Measurements from ENCODE around the gene LYRM1.
"Not testable (repeated sequence)": the region's sequence is repeated elsewhere in the genome, so short reads cannot be mapped to it uniquely, and the experiment has no call there.

LYRM1 gene, protein sequence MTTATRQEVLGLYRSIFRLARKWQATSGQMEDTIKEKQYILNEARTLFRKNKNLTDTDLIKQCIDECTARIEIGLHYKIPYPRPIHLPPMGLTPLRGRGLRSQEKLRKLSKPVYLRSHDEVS

DNA sequence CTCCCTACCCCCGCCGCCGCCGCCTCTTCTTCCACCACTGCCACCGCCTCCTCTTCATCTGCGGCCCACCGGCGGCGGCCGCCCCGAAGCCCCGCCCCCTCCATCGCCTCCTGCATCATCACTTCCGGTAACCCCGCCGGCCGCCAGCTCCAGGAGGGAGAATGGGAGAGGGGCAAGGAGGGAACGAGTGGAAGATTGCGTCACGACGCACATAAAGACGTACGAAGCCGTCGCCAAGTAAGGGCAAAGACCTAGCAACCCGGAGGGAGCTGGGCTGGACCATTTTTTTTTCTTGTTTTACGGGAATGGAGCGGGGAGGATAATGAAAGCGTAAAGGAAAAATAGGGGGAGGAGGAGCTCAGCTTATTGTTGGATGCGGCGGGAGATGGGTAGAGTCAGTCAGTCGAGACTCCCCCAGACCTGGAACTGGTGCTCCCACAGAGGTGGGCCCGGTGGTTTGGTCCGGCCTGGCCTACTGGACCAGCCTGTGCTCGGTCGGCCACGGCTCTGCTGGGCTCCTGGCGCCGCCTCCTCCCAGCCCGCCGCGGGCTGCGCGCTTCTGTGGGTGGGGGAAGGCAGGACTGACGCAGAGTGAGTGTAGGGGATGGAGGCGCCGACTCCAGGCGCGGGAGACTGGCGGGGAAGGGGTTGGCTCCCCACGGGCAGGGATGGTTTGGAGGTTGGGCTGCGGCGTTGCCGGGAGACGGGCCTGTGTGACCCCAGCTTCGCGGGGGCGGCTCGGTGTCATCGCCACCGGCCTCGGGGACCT, at the start of gene LYRM1, which contains the start of gene DCUN1D3:
TSS of gene LYRM1 (plus strand) at position 473 of the 769 bp plus-strand sequence. CDS start 14,785 bp downstream, outside the sequence.
TSS of gene DCUN1D3 (minus strand) at position 60 of the 769 bp plus-strand sequence. CDS start 37,820 bp downstream, outside the sequence.
- DNase-seq (ENCODE audit: low read depth), result peak; percentile 84

DNA sequence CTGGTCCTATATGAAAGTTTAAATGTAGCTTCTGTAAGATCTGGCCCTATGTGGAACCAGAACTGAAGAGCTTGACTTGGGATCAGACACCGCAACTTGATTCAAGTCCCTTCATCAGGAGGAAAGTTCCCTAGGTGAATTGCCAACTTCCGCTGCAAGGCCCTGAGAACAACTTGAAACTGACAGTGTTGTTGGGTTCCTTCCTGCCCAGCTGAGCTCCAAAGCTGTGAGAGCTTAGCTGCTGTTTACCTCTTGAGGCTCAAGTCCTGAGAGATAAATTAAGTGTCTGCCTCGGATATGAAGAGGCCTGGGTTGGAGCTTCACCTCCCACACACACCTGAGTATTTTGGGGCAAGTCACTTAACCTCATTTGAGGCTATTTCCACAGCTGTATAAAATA, 49.6 kb upstream of the LYRM1 start:
- no peak for DNase-seq (ENCODE audit: low read depth)

DNA sequence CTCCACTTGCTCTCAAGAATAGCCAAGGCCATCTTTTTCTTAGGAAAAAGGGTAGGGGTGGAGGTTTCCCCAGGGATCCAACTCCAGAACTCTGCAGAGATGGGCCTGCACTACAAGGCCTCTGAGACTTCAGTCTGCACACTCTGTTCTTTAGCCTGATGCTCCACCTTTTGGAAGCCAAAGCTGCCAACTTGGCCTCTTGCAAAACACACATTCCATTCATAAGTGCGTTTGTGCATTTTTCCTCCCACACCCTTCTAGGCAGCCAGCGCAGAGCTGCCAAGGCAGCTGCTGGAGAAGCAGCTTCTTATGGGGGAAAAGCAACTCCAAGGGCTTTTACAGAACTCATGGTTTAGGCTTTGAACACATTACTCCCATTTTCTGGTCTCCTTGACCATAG, 49.0 kb upstream of the LYRM1 start:
- DNase-seq (ENCODE audit: low read depth), result no peak

DNA sequence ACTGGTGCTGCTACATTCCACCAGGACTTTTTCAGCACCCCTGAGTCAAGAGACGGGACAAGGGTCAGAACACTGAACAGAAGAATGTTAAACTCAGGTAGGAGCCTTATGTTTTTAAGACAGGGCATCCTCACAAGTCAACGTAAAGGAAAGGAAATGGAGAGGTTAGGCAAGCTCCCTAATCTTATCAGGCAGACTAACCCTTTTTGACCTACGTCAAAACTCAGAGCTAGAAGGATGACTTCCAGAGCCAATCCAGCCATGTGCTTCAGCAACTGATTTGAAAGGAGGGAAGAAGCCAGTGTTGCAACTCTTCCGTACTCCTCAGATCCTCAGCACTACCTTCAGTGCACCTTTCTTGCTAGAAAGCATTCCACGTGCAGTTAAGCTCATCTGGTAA, 47.4 kb upstream of the LYRM1 start:
- no peak for DNase-seq (ENCODE audit: low read depth)

DNA sequence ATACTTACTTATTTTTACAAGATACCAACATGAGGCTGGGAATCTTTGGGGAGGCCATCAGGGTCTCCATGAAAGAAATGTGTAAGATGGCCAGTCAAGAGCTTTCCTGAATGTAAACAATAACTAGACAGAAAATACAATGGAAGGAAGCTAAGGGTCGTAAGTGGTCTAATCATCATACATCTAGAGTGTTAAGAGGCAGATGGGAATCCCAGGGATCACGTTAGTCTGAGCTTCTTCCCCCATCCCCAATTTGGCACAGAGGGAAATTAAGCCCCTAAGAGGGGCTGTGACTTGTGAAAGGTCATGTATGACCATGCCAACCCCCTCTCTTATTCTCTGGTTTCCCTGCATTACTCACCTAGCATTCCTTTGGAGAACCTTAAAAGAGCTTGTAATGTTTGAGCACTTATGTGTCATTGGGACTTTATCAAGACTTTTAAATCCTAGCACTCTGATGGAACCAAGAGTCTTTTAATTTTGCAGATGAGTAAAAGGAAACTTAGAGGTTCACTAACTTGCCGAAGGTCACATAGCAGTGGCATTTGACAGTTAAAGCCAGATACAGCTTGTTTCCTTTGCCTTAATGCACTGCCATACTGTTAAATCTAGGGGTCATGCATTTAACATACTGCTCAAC, 46.5 kb upstream of the LYRM1 start:
- DNase-seq (ENCODE audit: low read depth), result no peak

DNA sequence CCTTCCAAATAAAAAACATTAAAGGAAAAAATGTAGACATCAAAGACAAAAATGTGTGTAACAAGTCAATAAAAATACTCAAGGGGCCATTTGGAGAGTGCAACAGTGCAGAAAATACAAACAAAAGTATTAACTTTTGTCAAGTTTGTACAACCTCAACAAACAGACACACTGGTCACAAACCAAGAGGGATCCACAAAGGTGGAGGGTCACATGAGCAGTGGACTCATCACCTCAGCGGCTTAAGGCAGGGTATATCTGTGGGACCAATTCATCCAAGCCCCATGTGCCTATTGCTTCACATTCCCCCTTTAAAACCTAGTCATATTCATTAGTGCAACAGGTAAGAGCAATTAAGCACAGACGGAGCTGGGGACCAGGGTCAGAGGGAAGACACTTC, 45.6 kb upstream of the LYRM1 start:
- DNase-seq (ENCODE audit: low read depth), result no peak

DNA sequence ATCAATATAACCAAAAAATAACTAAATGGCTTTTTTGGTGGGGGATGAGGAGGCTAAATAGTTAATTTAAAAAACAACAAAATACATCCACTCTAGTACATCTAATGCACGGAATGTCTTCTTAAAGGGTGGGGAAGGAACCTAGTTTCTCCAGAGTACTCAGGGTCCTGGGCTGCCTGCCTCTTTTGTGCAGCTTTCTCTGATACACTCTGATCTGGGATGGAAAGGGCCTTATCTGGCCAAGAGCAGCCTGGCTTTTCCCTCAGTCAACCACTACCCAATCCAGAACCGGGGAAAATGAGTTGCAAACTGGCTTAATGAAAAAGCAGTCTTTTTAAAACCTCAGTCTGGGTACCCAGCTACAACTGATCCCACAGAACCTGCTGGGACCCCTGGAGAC, 43.3 kb upstream of the LYRM1 start:
- no peak for DNase-seq (ENCODE audit: low read depth)

DNA sequence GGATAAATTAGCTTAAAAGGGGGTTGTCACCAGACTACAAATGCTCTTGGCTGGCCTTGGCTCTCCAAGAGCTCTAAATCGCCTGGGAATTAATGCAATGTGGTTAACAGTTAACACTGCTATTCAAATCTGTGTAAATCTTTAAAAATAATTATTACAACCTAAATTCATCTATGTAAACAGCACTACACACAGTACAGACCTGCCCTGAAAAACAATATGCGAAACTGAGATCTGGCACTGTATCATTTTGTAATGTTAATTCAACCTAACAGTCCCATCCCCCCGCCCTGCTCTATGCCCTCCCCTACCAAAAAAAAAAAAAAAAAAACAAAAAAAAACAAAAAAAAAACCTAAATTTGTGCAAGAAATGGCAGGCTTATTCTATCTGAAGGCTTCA, 41.3 kb upstream of the LYRM1 start:
- DNase-seq (ENCODE audit: low read depth), result no peak

DNA sequence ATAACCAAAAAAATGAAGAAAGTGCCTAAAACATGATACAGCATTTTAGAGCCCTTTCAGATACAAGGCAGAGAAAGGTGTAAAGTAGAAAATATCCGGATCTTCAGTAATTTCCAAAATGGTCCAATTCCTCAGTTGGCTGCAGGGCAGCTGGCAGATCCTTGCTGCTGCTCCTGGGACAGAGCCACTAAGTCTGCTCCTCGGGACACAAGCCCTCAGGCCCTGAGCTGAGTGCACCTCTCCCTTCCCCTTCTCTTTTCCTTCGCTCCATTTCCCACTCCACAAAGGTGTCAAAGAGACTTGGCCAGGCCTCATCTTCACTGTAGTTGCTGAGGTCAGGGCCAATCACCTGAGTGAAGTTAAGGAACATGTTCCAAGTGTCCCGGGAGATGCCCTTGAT, 40.9 kb upstream of the LYRM1 start:
- DNase-seq (ENCODE audit: low read depth), result no peak

DNA sequence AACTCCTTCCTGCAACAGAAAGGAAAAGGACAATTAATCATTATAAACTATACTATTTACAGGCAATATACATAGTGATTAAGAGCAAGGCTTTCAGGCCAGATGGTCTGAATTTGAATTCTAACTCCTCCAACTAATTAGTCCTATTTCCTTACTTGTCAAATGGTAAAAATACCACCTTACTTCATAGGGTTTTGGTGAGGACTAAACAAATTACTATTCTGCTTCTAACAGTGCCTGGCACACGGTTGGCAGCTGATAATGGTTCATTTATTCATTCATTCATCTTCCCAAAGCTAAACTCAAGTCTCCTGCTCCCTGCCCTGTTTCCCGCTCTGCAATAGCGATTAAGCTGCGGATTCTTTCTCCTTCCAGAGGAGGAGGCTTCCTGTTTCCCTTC, 40.2 kb upstream of the LYRM1 start:
- DNase-seq (ENCODE audit: low read depth), result no peak

DNA sequence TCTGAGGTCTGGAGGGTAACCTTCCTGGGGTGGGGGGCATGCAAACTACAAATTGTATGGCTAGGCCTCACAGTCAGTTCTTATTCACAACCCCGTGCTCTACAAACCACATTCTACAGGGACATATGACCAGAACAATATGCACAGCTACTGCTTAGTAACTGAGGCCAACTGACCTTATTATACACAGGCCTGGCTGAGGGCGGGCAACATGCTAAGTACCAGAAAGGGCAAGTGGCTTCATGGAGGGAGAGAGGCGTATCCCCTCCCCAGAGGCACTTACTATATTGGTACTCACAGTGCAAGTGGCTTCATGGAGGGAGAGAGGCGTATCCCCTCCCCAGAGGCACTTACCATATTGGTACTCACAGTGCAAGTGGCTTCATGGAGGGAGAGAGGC, 39.6 kb upstream of the LYRM1 start:
- DNase-seq (ENCODE audit: low read depth), result not testable (repeated sequence)

DNA sequence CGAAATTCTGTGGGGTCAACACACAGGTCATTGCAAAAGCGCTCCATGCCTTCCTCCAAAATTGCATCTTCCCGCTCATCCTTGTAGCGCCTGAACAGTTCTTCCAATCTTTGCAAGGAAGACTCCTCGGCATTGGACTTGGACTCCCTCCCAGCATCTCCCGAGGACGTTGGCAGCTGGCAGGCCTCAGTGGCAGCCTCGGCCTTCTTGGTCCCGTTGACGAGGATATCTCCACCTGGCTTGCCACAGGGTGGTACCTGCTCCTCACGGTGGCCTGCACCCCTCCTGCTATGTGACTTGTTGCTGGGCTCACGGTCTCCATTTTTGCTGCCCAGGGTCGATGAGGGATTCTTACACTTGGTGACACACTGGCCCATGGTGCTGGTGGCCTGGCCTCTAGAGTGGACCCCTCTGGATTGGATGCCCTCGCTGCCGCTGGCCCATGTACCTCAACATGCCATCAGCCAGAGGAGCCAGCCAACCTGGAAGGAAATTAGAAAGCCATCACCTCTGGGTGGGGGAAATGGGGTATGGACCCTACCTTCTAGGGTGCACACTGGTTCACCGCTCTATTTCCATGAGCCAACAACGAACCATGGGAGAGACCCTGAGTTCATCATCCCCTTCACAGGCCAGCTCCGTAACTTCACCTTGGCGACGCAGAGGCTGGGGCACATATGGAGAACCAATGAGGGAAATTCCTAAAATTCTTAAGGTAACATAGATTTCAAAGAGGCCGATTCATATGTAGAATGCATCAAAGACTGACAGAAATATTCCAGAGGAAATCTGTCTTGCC, 38.2 kb upstream of the LYRM1 start:
- no peak for DNase-seq (ENCODE audit: low read depth)

DNA sequence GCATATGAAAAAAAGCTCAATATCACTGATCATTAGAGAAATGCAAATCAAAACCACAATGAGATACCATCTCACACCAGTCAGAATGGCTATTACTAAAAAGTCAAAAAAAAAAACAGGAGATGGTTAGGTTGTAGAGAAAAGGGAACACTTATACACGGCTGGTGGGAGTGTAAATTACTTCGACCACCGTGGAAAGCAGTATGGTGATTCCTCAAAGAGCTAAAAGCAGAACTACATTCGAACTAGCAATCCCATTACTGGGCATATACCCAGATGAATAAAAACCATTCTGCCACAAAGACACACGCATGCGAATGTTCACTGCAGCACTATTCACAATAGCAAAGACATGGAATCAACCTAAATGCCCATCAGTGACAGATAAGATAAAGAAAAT, 36.2 kb upstream of the LYRM1 start:
- not testable (repeated sequence) for DNase-seq (ENCODE audit: low read depth)

DNA sequence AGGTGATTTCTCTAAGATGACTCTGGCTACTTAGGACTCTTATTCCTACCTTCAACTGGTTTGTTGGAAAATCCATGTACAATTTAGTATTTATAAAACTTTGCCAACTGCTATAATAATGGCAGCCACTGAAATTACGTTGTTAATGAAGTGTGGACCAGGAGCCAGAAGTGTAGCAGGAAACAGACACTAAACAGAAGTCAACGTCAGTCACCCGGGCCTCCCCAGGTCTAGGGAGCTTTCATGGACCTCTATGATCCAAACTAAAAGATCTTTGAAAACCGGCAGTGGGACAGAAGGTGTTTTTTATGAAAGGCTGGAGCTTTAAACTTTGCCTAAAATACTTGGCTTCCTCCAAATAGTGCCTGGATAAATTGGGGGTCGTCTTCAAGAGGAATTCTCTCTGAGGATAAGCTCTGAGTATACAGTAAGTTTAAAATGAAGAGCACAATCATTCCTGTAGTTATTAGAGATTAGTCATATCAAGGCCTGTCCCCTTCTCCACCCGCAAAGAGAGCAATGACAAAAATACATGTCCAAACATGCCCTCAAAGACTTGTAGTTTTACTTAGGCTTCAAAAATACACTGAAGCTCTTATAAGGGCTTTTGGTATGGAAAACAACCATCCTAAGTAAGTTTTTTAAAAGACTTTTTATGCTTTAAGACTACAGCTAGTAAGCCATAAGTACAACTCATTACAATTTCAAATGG, 35.0 kb upstream of the LYRM1 start:
- DNase-seq (ENCODE audit: low read depth), result no peak

DNA sequence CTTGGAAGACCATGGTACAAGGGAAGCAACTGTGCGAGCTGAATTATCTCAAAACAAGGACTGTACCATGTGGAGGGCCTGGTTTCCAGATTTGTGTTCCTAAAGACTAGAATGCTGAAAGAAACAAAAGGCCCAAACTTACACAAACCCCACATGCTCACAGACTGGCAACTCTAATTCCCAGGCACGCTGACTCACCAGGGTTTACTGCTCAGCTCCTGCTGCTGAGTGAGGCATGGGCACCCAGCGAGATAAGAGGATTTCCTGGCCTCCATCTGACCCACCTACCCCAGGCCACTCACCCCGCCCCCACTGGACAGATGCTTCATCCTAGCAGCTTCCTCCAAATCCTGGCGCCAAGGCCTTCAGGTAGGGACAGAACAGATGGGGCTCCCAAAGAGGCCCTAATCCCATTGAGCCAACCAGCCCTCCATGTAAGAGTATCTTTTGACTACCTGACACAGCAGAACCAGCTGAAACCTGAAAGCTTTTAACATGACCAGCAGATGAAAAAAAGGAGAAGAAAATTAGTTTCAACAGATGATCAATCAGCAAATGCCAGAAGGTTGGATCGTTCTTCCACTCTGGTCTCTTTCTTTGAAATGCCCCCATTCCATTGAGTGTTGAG, 34.3 kb upstream of the LYRM1 start:
- DNase-seq (ENCODE audit: low read depth), result no peak

DNA sequence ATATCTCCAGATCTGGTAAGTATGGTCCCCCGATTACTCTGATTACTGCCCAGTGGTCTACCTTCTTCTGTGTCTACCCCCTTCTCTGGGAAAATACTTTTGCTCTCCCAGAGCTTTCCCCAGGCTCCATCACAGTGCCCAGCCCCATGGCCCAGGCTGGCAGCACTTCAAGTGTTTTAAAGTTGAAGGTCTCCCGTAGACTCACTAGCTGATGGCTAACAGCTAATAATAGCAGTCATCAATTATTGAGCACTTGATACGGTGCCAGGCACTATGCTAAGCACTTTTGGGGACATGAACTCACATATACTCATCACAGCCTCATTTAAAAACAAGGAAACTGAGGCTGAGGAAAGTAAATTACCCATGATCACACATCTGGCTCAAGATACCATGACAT, 33.8 kb upstream of the LYRM1 start:
- DNase-seq (ENCODE audit: low read depth), result no peak

DNA sequence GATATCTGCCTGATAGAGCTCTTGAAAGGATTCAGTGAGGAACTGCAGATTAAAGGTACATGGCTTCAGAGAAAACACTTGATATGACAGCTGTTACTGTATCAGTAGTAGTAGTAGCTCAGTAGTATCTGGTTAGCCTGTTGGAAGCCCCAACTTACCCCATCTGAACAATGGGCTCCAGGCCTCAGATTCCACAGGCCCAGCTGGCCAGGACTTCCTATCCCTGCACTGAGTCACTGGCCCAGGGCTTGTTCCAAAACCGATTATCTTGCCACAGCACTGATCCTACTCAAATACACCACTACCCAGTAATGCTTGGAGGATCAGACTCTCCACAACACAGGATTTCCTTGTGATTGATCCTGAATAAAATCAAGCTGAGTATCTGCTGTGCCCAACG, 33.0 kb upstream of the LYRM1 start:
- no peak for DNase-seq (ENCODE audit: low read depth)

DNA sequence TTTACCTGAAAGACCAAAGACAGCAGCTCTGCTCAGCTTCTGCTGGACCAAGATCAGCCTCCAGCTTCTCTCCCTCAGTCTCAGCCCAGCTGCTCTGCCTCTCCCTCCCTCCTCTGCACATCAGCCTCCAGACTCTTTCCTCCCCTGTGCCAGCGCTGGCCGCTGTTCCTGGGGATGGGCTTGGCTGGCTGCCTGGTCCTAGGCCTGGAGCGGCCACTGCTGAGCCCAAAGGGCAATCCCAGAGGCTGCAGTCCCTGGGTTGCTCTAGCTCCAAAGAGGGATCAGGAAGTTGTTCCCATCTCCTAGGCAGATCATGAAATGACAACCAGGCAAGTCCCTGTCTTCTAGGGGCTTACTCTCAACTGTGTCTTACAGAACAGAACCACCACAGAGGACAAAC, 31.7 kb upstream of the LYRM1 start:
- no peak for DNase-seq (ENCODE audit: low read depth)

DNA sequence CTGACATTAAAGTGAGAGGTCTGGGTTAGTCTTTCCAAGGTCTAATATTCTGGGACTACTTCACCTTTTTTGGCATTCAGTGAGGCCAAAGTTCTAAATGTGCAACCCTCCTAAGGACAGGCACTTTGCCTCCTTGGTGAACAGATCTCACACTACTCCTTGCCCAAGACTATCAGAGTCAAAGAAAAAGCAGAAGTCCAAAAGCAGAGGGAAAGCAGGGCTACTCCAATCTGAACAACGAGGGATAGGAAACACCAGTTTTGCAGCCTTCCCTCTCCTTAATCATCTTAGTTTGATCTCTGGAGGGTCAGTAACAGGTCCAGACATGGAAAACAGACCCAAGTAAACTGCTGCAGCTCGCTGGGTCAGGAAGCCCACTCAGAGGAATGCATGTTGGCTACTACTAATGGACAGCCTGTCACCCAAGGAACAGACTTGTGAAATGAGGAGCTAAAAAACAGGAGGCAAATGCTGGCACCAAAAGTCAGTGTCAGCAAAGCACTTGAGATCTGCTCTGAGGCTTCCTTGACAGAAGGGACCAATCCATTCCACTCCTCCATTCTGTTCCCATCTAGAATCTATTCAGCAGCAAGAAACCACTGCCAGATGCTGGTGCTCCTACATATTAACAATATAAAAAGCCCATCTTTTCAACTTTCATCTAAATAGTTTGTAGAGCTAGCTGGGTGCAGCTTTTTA, 30.3 kb upstream of the LYRM1 start:
- DNase-seq (ENCODE audit: low read depth), result no peak

DNA sequence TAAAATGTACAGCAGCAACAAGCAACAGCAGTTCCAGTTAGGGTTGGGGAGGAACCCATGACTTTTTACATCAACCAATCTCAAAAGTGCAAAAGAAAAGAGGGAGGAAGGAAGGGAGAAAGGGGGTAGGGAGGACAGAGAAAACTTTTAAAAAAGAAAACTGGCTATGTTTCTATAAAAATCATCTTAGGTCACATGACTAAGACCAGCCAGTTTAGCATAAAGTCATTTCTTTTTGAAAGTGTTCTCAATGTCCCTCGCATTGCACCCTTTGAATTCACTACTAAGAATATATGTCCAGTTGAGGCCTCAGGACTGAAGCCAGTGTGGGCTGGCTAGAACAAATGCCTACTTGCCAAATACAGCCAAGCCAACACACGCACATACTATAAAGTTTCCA, 29.3 kb upstream of the LYRM1 start:
- DNase-seq (ENCODE audit: low read depth), result no peak

Measured in stimulated activated CD8-positive, alpha-beta memory T cell treated with anti-CD3 and anti-CD28 coated beads, Interleukin-12 subunit alpha, Interleukin-12 subunit beta, amount 100 ng/mL, for 4 hours (primary cell).